HG02943 (cell line): ENCODE data around the gene B4GALT5.
"Not testable (repeated sequence)": the region's sequence is repeated elsewhere in the genome, so short reads cannot be mapped to it uniquely, and the experiment has no call there.

Experiments used
- ATAC-seq: cut with Tn5 transposase; IDR thresholded peaks from one replicate; pipeline ENCODE4 v1.9.1; 2021; ENCODE audit warnings: mild to moderate bottlenecking, low read depth, moderate library complexity; ENCODE audit not compliant: unreplicated experiment

B4GALT5 gene

DNA sequence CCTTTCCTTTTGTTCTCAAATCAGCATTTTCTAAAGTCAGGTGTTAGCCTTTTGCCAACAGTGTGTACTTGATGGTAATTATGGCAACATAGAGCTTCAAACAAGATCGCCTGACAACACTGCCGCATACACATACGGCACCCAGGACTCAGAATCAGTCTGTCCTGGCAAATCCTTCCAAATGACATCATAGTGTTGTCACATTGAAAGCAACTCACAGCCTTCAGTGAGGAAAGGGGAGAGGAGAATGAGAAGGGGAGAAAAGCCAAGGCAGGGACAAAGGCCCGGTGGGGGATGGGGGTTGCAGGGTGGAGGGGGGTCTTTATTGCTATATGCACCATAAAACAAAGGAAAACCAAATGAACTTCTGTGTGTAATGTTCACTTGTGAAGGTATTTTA lies 80.0 kb downstream of the B4GALT5 start:
- no peak for ATAC-seq

DNA sequence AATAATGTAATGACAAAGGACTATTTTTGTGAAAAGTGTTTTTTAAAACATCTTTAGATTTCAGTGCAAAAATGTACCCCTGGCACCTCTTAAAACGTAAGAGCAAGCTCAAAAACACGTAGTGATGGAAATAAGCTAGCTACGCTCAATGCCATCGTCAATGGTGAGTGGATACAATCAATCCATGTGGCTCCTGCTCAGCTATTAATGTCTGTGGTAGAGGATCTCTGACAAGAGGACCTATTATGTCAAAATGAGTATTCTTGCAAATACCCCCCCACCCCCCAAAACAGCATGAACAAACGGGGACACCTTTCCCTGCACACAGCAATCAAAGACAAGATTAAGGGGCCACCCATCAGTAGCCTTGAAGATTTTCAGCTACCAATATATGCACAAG lies 80.7 kb downstream of the B4GALT5 start:
- ATAC-seq = no peak

DNA sequence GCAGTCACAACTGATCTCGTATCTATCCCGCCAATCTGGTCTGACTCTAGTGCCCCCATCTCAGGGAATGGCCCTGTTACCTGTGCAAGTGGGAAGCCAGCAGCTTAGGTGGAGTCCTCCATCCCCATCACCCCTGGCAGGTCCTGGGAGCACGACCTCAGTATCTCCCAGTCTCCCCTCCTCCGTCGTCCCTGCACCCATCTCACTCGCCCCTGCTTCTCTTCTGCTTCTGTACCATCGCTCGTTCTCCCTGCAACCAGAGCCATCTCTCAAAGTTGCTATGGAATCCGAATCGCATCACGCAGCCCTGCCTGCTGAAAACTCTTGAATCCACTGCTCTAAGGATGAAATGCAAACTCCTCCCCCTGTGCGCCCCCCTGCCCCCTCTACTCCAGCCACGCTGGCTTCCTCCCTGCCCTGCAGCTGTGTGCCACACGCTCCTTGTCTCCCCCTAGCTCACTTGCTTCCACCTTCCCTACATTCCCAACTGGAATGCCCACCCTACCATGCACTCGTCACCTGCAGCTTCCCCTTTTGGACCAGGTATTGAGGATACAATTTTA lies 81.7 kb downstream of the B4GALT5 start:
- no peak for ATAC-seq

- peak; percentile 10 for ATAC-seq
Measured at GRCh38 chr20:49631061-49631716, 82.5 kb downstream of the B4GALT5 start.

DNA sequence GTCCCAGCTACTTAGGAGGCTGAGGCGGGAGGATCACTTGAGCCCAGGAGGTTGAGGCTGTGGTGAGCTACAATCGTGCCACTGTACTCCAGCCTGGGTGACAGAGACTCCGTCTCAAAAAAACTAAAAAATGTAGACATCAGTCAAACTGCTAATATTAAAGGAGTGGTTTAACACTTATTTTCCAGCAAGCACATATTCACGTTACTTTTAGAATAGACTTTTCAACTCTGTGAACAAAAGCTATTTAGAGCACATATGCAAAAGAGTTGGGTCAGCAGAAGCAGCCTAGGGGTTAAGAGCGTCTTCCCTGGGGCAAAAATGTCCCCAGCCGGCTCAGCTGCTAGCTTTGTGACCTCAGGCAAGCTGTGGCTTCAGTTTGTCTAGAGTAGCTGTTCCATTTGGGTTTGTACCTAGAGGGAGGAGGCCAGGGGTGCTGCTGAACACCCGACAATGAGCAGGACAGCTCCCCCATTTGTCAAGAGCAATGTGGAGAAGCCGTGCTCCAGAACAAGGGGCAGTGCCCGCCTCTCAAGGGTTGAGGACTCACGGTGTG lies 83.2 kb downstream of the B4GALT5 start:
- ATAC-seq = peak; percentile 75

- no peak for ATAC-seq
Measured at GRCh38 chr20:49629606-49630005, 84.1 kb downstream of the B4GALT5 start.

- ATAC-seq = not testable (repeated sequence)
Measured at GRCh38 chr20:49628280-49628679, 85.4 kb downstream of the B4GALT5 start.

- no peak for ATAC-seq
Measured at GRCh38 chr20:49627329-49627761, 86.3 kb downstream of the B4GALT5 start.

- not testable (repeated sequence) for ATAC-seq
Measured at GRCh38 chr20:49624988-49625387, 88.7 kb downstream of the B4GALT5 start.

DNA sequence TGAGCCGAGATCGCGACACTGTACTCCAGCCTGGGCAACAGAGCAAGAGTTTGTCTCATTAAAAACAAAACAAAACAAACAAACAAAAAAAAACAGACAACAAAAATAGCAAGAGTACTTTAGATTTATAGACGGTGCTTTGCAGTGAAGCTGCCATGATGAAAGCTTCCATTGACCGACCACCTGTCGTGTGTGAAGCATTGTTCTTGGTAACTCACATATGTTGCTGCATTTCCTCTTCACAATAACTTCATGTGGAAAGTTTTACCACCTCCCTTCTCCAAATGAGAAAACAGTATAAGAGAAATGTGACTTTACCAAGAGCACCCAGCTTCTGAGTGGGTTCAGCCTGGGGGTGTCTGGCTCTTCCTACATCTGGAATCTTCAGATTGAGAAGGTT lies 89.4 kb downstream of the B4GALT5 start:
- no peak for ATAC-seq

DNA sequence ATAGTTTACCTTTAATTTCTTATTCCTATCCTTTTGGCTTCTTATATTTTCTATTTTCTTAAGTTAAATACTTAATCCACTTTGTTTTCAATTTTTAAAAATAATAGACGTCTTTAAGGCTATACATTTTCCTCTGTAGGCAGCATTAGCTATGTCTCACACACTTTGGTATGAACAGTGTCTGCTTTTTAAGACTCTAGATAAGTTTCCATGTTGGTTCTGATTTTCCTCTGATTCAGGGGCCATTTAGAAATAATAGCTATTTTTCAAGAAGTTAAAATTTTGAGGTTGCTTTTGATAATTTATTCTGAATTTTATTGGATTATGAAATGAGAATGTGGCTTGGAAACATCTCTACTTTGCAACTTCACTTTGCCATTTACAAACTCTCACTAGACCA lies 91.4 kb downstream of the B4GALT5 start:
- ATAC-seq = no peak

DNA sequence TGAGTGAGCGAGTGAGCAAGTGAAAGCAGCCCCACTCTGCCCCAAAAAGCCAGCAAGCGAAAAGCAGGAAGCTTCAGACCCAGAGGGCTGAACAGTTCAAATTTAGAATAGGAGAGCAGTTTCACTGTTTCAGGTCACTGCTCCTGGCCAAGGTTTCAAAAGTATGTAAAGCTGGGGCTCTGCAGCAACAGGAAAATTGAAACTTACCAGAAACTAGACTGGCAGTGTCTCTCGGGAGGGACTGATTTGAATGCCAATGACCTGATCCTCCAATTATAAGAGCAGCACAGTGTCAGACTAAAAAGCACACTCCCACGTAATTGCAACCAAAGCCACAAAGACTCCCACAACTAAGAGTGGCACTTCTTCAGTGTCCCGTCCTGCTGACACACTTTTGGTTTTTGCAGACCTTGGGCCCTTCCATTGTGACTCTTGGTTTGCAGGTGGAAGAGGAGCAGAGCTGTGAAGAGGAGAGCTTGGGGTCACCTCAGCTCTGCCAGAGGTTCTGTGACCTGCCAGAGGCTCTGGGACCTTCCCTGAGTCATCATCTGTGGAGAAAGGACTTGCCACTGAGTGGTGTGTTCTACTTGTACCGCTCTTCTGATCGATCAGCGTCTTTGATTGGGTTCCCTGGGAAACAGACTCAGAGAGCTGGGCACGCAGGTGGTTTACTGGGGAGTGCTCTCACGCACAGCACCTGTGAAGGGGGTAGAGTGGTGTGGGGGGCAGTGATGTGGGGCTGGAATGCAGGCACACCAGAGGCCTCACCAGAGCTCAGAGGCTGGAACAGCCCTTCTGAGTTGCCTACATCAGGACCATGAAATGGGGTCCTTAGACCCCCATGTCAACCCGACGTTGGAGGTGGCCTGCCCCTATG lies 93.1 kb downstream of the B4GALT5 start:
- peak; percentile 84 for ATAC-seq

- ATAC-seq = no peak
Measured at GRCh38 chr20:49619113-49620048, 94.3 kb downstream of the B4GALT5 start.

DNA sequence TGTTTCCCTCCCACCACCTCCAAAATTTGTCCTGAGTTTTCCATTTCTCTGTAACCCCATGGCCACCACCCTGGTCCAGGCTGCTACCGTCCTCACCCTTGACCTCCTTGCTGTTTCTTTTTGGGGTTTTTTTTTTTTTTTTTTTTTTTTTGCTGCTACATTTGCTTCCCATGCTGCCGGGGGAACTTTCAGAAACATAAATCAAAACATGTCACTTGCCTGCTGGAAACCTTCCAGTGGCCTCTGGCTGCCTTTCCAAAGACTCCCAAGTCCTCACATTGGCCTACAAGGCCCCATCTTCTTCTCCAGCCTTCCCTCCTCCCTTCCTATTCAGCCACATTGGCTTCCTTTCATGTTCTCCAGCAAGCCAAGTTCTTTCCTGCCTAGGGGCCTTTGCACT lies 95.4 kb downstream of the B4GALT5 start:
- ATAC-seq = no peak

- not testable (repeated sequence) for ATAC-seq
Measured at GRCh38 chr20:49617394-49617793, 96.3 kb downstream of the B4GALT5 start.

DNA sequence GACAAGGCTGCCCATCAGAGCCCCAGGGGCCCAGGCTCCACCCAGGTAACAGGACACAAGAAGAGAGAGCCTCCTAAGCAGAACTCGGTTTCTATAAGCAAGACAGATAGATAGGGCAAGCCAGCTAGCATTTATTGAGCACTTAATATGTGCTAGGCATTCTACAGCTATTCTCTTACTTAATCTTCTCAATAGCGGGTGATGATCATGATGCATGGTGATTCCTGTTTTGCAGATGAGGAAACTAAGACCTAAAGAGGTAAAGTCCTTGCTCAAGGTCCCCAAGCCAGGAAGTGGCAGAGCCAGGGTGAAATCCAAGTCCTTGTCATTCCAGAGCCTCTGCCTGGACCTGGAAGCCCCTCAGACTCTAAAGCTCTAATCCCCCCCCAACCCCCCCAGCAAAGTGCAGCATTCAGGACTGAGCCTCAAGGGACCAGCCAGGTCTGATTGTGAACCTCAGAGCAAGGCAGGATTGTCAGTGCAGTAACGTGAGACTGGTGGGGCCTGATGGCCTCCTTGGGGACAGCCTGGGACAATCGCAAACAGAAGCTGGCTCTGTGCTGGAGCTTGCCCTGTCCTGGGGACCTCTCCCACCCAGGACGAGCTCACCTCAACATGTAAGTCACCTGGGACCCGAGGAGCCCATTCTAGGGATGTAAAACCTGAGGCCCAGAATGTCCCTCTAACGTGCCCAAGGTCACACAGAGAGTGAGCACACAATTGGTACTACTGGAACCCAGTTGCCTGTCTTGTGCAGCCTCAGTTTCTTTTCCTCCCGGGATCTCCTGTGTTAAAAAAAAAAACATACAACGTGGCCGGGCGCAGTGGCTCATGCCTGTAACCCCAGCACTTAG lies 97.3 kb downstream of the B4GALT5 start:
- ATAC-seq = no peak

- no peak for ATAC-seq
Measured at GRCh38 chr20:49615401-49616153, 98.1 kb downstream of the B4GALT5 start.

- not testable (repeated sequence) for ATAC-seq
Measured at GRCh38 chr20:49615051-49615400, 98.7 kb downstream of the B4GALT5 start.
